Bronchial epithelial cell (primary cell): ENCODE results near the gene MT1X. TPM values are rescaled to one million over a fixed set of nuclear protein-coding genes. Genes with fewer than 3 reads are reported as not detected.

Experiments used
- DNase-seq: peaks from one replicate; pipeline ENCODE4 v3.0.0-alpha.2; 2010; ENCODE audit warnings: low read depth
- FAIRE-seq: peaks from 2 replicates; lab custom pipeline; 2011; peaks lifted over from hg19 to GRCh38; lab: Jason Lieb, UNC
- H3K27me3 ChIP-seq: 2 replicates; pipeline ENCODE4 v1.5.1; 2011; ENCODE audit warnings: low read length; ENCODE audit not compliant: control insufficient read depth, insufficient read depth
- H3K36me3 ChIP-seq: 2 replicates; pipeline ENCODE4 v1.5.1; 2011; ENCODE audit warnings: low read length; ENCODE audit not compliant: control insufficient read depth, insufficient read depth
- H3K4me3 ChIP-seq: 2 replicates; pipeline ENCODE4 v1.5.1; 2011; ENCODE audit warnings: mild to moderate bottlenecking, low read depth, low read length, control low read depth
- total RNA-seq: library from RNA; depleted of rRNA; stranded (reverse); fragments of >200 nt; gene quantifications from 2 replicates; pipeline ENCODE4 v1.2.1, GENCODE V29; 2014
- TF ChIP-seq, protein P1 (sequence below): IDR thresholded peaks from 2 replicates; pipeline ENCODE4 v1.5.1; 2011; ENCODE audit warnings: mild to moderate bottlenecking, moderate library complexity, low read length, control low read depth, inconsistent platforms; ENCODE audit not compliant: insufficient read depth, severe bottlenecking

The MT1X gene
- total RNA-seq, 1 donor from 2014 or later: 212 TPM

DNA sequence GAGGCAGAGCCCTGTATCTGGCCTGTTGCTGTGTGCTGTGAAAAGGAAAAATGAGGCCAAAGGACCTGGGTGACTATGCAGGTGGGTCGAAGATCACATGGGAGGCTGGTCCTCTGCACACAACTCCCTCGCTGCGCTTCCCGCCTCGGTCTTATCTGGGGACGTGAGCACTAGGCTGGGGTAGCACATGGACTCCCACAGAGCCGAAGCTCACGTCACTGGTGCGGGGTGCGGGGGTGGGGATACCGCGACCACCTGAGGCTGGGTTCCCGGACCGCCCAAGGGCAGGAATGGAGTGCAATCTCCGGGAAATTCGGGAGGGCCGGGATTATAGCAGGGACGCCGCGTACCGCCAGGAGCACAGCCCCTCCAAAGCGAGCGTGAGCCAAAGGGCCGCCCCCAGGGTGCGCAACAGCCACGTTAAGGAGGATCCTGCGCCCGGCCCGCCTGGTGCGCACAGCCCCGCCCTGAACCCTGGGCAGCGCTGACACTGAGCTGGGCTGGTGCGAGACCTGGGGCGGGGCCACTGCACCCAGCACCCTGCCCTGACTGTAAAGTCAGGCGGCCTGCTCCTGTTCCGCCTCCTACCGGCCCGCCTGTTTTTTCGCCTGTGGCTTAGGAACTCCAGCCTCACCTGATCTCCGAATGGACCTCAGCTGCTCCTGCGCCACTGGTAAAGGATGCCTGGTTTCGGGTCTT is 39.0 kb upstream of the MT1X start:
- TF ChIP-seq, protein P1, sequence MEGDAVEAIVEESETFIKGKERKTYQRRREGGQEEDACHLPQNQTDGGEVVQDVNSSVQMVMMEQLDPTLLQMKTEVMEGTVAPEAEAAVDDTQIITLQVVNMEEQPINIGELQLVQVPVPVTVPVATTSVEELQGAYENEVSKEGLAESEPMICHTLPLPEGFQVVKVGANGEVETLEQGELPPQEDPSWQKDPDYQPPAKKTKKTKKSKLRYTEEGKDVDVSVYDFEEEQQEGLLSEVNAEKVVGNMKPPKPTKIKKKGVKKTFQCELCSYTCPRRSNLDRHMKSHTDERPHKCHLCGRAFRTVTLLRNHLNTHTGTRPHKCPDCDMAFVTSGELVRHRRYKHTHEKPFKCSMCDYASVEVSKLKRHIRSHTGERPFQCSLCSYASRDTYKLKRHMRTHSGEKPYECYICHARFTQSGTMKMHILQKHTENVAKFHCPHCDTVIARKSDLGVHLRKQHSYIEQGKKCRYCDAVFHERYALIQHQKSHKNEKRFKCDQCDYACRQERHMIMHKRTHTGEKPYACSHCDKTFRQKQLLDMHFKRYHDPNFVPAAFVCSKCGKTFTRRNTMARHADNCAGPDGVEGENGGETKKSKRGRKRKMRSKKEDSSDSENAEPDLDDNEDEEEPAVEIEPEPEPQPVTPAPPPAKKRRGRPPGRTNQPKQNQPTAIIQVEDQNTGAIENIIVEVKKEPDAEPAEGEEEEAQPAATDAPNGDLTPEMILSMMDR: peak; percentile 61
- peak; percentile 64 for DNase-seq
- no peak for FAIRE-seq
- H3K4me3 ChIP-seq: peak overlapping the region; percentile 15
- H3K27me3 ChIP-seq: no peaks in the 10 kb centered on the region
- no peaks in the 10 kb centered on the region for H3K36me3 ChIP-seq

DNA sequence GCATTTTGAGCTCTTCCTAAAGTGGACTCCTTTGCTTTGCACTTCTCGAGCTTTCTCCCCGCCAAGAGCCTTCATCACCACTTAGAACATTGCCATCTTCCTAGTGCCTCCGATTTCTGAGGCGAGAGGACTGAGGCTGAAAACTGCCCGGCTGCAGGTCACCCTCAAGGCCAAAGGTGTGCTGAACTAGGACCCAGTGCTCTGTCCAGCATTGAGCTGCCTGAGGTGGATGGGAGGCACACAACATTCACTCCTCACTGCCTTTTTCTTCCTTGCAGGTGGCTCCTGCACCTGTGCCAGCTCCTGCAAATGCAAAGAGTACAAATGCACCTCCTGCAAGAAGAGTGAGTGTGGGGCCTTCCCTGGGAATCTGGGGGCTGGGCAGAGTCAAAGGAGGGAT is 38.4 kb upstream of the MT1X start:
- FAIRE-seq: no peak
- no peak for DNase-seq
- H3K4me3 ChIP-seq: no peak overlapping the region
- TF ChIP-seq, protein P1: no peak
- no peaks in the 10 kb centered on the region for H3K36me3 ChIP-seq
- H3K27me3 ChIP-seq: peaks cover 4% of the 10 kb centered on the region

DNA sequence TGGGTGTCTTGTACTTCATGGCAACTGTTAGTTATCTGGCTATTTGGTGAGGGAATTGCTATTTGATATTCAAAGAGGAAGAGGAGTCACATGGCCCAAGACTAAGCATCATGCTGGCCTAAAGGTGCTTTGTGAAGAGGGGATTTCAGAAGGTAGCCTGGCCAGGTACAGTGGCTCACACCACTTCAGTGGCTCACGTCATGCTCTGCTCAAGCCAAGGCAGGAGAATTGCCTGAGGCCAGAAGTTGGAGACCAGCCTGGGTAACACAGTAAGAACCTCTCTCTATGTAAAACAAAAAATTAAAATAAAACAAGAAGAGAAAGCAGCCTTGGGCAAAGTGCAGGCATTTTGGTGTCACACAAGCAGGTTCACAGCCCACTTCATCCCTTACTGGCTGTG is 37.0 kb upstream of the MT1X start:
- Histone ChIP-seq H3K4me3 (no peak overlapping the region), H3K36me3 (no peaks in the 10 kb centered on the region), H3K27me3 (peaks cover 5% of the 10 kb centered on the region)
- TF ChIP-seq, protein P1: no peak
- FAIRE-seq (no peak), DNase-seq (peak; percentile 70)

DNA sequence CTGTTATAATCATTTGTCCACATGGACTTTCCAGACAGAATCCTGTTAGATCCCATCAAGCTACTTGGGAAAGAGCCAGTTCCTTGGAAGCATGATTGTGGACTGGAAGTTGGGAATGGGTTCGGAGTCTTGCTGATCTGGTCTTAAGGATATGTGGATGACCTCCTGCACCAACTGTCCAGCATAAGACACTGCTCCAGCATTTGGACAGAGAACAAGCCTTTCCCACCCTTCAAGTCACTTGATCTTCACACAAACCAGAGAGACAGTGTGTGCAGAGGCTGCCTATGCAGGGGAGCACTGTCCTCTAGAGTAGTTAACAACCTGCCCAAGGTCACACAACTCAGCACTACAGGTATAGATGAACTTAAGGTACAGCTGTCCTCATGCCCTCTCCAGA is 36.4 kb upstream of the MT1X start:
- no peak for DNase-seq
- TF ChIP-seq, protein P1: no peak
- Histone ChIP-seq H3K27me3 (peaks cover 5% of the 10 kb centered on the region), H3K4me3 (no peak overlapping the region), H3K36me3 (no peaks in the 10 kb centered on the region)
- FAIRE-seq: peak; percentile 91

DNA sequence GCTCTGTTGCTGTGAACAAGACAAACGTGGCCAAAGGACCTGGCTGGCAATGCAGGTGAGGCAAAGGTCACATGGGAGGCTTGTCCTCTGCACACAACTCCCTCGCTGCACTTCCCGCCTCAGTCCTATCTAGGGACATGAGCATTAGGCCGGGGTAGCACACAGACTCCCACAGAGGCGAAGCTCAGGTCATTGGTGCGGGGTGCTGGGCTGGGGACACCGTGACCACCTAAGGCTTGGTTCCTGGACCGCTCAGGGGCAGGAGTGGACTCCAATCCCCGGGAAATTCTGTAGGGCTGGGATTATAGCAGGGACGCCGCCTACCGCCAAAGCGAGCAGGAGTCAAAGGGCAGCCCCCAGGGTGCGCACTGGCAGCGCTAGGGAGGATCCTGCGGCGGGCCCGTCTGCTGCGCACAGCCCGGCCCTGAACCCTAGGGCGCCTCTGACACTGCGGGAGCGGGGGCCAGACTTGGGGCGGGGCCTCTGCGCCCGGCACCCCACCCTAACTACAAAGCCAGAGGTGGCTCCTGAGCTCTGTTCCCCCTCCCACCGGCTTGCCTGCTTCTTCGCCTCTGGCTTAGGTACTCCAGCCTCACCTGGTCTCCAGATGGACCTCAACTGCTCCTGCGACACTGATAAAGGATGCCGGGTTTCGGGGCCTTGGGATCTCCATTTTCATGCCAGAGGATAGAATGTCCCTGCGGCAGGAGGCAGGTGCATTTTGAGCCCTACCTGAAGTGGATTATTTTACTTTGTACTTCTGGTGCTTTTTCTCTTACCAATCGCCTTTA is 34.4 kb upstream of the MT1X start:
- TF ChIP-seq, protein P1: no peak
- Histone ChIP-seq H3K4me3 (no peak overlapping the region), H3K27me3 (peaks cover 16% of the 10 kb centered on the region), H3K36me3 (no peaks in the 10 kb centered on the region)
- DNase-seq (no peak), FAIRE-seq (no peak)
